Subcutaneous adipose tissue (tissue), 4 donors: ENCODE measurements around the gene PCDHGA12. TPM values are rescaled to one million over a fixed set of nuclear protein-coding genes. Genes with fewer than 3 reads are reported as not detected.
"Not testable (repeated sequence)": the region's sequence is repeated elsewhere in the genome, so short reads cannot be mapped to it uniquely, and the experiment has no call there.

Source experiments
- total RNA-seq, 4 donors: library from RNA; depleted of rRNA; stranded (reverse); fragments of >200 nt; gene quantifications; one replicate each; pipeline ENCODE4 v1.1.0, GENCODE V29; 2016
- TF ChIP-seq, protein P1 (sequence below): fragments of 450-650 bp; IDR thresholded peaks from one replicate; pipeline ENCODE4 v1.5.1; 2016; ENCODE audit warnings: low read depth, mild to moderate bottlenecking, control low read depth, antibody characterized with exemption, moderate library complexity

The PCDHGA12 gene
- total RNA-seq, 4 donors from 2014 or later, result 3.8 to 9.2 (median 5.7) TPM

- TF ChIP-seq, protein P1, sequence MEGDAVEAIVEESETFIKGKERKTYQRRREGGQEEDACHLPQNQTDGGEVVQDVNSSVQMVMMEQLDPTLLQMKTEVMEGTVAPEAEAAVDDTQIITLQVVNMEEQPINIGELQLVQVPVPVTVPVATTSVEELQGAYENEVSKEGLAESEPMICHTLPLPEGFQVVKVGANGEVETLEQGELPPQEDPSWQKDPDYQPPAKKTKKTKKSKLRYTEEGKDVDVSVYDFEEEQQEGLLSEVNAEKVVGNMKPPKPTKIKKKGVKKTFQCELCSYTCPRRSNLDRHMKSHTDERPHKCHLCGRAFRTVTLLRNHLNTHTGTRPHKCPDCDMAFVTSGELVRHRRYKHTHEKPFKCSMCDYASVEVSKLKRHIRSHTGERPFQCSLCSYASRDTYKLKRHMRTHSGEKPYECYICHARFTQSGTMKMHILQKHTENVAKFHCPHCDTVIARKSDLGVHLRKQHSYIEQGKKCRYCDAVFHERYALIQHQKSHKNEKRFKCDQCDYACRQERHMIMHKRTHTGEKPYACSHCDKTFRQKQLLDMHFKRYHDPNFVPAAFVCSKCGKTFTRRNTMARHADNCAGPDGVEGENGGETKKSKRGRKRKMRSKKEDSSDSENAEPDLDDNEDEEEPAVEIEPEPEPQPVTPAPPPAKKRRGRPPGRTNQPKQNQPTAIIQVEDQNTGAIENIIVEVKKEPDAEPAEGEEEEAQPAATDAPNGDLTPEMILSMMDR, result no peak
Measured at GRCh38 chr5:141413540-141414069, 16.7 kb upstream of the PCDHGA12 start.

DNA sequence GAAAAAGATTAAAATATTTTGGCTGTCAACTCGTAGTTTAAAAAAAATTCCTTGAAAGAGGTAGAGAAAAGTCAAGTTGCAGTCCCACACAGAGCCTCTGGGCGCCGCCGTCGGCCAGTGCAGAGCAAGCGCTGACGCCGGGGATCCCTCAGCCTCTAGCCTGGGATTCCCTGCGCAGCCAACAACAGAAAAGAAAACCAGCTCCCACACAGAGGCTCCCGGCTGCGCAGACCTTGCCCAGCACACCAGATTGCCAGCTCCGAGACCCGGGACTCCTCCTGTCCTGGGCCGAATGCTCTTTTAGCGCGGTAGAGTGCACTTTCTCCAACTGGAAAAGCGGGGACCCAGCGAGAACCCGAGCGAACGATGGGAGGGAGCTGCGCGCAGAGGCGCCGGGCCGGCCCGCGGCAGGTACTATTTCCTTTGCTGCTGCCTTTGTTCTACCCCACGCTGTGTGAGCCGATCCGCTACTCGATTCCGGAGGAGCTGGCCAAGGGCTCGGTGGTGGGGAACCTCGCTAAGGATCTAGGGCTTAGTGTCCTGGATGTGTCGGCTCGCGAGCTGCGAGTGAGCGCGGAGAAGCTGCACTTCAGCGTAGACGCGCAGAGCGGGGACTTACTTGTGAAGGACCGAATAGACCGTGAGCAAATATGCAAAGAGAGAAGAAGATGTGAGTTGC lies 12.7 kb upstream of the PCDHGA12 start, which contains the start of gene PCDHGB7:
TSS of gene PCDHGB7 (plus strand) at position 184 of the 679 bp plus-strand sequence. CDS start at position 367, 183 bp downstream.
- TF ChIP-seq, protein P1, result not testable (repeated sequence)

DNA sequence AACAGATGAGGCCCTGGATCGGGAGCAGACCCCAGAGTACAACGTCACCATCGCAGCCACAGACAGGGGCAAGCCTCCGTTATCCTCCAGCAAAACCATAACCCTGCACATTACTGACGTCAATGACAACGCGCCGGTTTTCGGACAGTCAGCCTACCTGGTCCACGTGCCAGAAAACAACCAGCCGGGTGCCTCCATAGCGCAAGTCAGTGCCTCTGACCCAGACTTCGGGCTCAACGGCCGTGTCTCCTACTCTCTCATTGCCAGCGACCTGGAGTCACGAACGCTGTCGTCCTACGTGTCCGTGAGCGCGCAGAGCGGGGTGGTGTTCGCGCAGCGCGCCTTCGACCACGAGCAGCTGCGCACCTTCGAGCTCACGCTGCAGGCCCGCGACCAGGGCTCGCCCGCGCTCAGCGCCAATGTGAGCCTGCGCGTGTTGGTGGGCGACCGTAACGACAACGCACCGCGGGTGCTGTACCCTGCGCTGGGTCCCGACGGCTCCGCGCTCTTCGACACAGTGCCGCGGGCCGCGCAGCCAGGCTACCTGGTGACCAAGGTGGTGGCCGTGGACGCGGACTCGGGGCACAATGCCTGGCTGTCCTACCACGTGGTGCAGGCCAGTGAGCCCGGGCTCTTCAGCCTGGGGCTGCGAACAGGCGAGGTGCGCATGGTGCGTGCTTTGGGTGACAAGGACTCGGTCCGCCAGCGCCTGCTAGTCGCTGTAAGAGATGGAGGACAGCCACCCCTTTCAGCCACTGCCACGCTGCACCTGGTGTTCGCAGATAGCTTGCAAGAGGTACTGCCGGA lies 11.0 kb upstream of the PCDHGA12 start:
- TF ChIP-seq, protein P1, result no peak

DNA sequence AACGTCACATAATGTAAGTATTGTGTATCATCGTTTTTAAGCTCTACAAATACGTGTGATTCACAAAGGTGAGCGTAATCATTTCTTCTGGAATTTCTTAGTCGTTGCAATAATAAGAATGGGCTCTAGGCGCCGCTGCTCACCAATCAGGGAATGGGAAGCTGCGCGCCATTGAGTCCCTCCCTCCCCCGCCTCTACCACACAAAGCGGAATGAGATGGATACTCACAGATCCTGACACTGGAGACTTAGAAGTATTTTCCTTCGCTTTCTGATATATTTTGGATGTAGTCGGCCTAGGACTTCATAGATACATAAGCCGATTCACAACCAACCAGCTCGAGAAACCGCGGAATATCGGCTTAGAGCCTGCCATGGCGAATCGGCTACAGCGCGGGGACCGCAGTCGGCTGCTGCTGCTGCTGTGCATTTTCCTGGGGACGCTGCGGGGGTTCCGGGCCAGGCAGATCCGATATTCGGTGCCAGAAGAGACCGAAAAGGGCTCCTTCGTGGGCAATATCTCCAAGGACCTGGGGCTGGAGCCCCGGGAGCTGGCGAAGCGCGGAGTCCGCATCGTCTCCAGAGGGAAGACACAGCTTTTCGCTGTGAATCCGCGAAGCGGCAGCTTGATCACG lies 9.3 kb upstream of the PCDHGA12 start, which contains the start of gene PCDHGA11:
TSS of gene PCDHGA11 (plus strand) at position 197 of the 634 bp plus-strand sequence. CDS start at position 374, 177 bp downstream.
- TF ChIP-seq, protein P1, result no peak

GRCh38 chr5:141421489-141421855 lies 8.8 kb upstream of the PCDHGA12 start:
- TF ChIP-seq, protein P1, result no peak

DNA sequence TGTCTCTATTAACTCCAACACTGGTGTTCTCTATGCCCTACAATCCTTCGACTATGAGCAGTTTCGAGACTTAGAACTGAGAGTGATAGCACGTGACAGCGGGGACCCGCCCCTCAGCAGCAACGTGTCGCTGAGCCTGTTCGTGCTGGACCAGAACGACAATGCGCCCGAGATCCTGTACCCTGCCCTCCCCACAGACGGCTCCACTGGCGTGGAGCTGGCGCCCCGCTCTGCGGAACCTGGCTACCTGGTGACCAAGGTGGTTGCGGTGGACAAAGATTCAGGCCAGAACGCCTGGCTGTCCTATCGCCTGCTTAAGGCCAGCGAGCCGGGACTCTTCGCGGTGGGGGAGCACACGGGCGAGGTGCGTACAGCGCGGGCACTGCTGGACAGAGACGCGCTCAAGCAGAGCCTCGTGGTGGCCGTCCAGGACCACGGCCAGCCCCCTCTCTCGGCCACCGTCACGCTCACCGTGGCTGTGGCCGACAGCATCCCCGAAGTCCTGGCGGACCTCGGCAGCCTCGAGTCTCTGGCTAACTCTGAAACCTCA lies 7.5 kb upstream of the PCDHGA12 start:
- TF ChIP-seq, protein P1, result no peak
